A204.1 (cell line): ENCODE data around the gene TACC3.

Experiments used
- FAIRE-seq: peaks from 2 replicates; lab custom pipeline; 2012; peaks lifted over from hg19 to GRCh38; lab: Jason Lieb, UNC

Gene TACC3

GRCh38 chr4:1705732-1706131 lies 15.6 kb upstream of the TACC3 start:
- no peak for FAIRE-seq

GRCh38 chr4:1706358-1706757 lies 15.0 kb upstream of the TACC3 start:
- FAIRE-seq: no peak

DNA sequence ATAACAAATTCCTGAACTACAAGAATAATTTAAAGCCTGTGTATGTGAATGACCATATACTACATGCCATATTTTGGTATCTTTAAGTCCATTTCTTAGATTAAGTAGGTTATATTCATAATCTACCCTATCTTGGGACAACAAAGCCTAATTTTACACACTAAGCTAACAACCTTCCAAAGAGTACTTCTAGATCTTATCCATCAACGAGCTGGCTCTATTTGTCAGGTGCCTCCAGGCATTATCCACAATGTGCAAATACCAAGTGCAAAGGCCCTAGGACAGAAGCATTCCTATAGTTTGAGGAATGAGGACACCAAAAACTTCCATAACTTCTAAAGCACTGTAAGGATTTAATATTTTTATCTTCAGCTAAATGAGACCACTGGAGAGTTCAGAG lies 12.7 kb upstream of the TACC3 start:
- FAIRE-seq: no peak

- no peak for FAIRE-seq
Observed at GRCh38 chr4:1711055-1711570, 10.2 kb upstream of the TACC3 start.

GRCh38 chr4:1711571-1712215 lies 9.6 kb upstream of the TACC3 start:
- no peak for FAIRE-seq

DNA sequence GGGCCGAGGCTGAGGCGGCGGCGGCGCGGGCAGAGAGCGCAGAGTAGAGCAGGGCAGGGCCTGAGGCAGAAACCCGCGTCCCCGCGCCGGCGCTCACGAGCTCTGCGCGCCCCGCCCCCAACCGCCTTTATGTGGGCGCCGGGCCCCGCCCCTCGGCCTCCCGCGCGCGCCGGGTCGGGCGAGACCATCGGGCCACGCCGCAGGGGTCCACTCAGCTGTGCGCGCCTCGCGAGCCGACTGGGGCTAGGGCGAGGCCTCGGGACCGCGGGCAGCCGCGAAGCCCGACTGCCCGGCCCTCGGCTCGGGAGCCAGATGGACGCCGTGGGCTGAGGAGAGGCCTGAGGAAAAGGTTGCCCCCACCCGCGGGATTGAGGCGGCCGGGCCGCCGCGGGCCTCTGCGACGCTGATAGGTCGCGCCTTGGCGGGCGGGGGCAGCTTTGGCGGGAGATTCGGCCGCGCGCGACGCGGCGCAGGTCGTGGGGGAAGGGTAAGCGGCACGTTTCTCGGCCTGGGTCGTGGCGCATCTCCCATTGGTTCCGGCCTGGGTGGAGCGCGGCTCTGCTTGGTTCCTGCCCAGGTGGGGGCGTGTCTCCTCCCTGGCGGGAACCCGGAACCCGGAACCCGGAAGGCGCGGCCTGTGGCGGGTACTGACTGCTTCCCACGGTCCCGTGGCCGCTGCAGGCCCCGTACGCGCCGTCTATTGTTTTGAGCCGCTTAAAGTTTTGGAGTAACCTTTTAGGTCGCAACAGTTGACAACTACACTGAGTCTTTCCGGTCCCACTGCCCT lies 8.9 kb upstream of the TACC3 start, which contains the start of gene SLBP:
Gene SLBP (minus strand): TSS at position 104 of the 787 bp plus-strand sequence. CDS start 131 bp downstream, outside the sequence.
- no peak for FAIRE-seq

GRCh38 chr4:1713003-1713851 lies 8.1 kb upstream of the TACC3 start:
- FAIRE-seq: no peak

DNA sequence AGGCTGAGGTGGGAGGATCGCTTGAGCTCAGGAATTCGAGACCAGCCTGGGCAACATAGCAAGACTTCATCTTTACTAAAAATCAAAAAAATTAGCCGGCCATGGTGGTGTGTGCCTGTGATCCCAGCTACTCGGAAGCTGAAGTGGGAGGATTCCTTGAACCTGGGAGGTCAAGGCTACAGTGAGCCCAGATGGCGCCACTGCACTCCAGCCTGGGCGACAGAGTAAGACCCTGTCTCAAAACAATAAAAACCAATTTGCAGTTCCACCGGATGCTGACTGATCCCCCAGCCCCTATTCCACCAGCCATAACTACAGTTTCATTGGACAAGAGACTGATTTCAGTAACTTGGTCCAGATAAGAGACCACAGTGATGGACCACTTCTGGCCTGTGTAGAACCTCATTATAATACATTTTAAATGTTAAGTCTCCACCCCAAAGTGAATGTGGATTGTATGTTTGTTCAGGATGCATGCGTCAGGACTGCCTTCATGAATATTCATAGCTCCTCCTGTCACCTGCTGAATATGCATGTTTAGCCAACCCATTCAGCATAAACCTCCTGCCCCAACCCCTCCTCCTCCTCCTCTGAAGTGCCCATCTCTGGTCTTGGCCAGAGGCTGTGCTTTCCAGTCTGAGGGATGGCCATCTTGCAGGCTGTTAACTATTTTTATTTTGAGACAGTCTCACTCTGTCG lies 6.9 kb upstream of the TACC3 start:
- no peak for FAIRE-seq

- no peak for FAIRE-seq
Observed at GRCh38 chr4:1715002-1715758, 6.1 kb upstream of the TACC3 start.

- no peak for FAIRE-seq
Observed at GRCh38 chr4:1716065-1716945, 5.0 kb upstream of the TACC3 start.

DNA sequence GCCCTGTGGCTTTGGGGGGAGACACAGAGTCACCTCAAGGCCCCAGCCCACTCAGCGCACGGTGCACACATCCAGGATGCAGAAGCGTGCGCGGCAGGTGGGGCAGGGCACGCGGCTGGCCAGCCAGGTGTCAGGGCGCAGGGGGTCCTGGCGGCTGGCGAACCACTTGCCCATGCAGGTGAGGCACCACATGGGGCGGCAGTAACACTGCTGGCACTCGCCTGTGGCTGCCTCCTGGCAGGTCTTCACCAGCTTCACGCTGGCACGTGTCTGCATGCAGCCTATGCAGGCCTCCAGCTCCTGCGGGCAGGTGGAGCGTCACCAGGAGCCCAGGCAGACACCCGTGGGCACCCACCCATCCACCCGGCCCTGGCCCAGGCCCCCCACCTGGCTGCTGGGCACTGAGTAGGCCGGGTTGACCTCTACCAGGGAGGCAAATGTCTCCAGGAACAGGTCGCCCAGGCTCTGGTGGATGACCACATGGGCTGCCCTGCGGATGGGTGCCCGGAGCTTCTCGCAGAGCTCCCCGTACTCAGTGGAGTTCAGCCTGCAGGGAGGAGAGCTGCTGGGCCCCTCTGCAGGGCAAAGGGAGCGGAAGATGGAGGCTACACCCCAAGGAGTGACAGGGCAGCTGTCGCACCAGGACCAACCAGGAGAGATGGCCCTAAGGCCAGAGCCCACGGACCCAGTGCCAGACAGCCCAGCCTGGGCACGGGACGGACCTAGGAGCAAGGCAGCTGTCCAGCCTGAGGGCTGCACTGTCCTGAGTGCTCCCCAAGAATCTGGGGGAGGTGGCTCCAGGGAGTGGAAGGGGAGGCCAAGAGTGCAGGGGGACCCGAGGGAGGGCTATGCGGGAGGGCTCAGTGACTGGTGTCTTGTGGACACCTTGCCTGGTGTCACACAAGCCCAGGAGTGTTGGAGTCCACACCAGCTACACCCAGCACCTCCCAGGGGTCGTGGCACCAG lies 3.9 kb upstream of the TACC3 start:
- FAIRE-seq: no peak

GRCh38 chr4:1718095-1718850 lies 3.0 kb upstream of the TACC3 start:
- no peak for FAIRE-seq

GRCh38 chr4:1720163-1720983 lies 948 bp upstream of the TACC3 start:
- FAIRE-seq: no peak

- no peak for FAIRE-seq
Observed at GRCh38 chr4:1721666-1722550, 587 bp downstream of the TACC3 start.

DNA sequence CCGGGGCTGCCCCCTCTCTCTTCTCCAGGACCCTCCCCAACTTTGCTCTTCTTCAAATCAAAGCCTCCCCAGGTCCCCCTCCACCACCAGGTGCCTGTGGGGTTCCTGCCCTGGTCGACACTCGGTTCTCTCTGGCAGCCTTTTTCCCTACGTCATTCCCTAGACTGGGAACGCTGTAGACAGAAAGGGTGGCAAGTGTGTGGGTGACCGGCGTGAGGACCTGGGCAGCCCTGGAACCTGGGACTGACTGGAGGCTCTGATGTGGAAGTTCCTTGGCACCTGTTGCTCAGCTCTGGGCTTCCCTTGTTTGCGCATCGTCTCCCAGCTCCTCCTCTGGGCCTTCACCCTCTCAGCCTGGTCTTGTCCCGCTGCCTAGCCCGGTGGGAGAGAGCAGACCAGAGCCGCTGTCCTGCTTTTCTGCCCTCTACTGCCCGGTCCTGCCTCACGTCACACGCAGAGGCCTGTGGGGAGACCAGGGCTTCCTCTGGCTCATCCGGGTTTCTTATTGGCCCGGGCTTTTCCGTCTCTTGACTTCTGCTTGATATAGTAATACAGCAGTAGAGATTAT lies 1.3 kb downstream of the TACC3 start:
- no peak for FAIRE-seq
